PC-9 (cell line): ENCODE results near the gene MORN5.

Experiments
- CTCF ChIP-seq: fragments of 200-600 bp; sonication (generic); conservative IDR thresholded peaks from 2 replicates; pipeline ENCODE4 v1.6.1; 2017; ENCODE audit warnings: mixed run types, antibody characterized with exemption, mild to moderate bottlenecking, moderate library complexity
- EZH2 ChIP-seq: fragments of 200-600 bp; sonication (generic); IDR thresholded peaks from 2 replicates; pipeline ENCODE4 v1.8.0; 2017; ENCODE audit warnings: antibody characterized with exemption, low read depth

GRCh38 chr9:122195875-122196274 lies 36.2 kb downstream of the MORN5 start:
- TF ChIP-seq CTCF (no peak), EZH2 (no peak)
